ENCODE measurements around the gene ERBB4.
"Not testable (repeated sequence)": the region's sequence is repeated elsewhere in the genome, so short reads cannot be mapped to it uniquely, and the experiment has no call there.

Gene ERBB4

GRCh38 chr2:211534632-211535031 is 1004.0 kb downstream of the ERBB4 start:
- no peak for TF ChIP-seq EZH2phosphoT487 (IDR thresholded peaks at IDR 0.05; ENCODE audit: borderline replicate concordance, low read length)
- TF ChIP-seq, protein P1, sequence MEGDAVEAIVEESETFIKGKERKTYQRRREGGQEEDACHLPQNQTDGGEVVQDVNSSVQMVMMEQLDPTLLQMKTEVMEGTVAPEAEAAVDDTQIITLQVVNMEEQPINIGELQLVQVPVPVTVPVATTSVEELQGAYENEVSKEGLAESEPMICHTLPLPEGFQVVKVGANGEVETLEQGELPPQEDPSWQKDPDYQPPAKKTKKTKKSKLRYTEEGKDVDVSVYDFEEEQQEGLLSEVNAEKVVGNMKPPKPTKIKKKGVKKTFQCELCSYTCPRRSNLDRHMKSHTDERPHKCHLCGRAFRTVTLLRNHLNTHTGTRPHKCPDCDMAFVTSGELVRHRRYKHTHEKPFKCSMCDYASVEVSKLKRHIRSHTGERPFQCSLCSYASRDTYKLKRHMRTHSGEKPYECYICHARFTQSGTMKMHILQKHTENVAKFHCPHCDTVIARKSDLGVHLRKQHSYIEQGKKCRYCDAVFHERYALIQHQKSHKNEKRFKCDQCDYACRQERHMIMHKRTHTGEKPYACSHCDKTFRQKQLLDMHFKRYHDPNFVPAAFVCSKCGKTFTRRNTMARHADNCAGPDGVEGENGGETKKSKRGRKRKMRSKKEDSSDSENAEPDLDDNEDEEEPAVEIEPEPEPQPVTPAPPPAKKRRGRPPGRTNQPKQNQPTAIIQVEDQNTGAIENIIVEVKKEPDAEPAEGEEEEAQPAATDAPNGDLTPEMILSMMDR (IDR thresholded peaks at IDR 0.05; ENCODE audit: low read depth, low read length, poor library complexity, severe bottlenecking) = no peak
- Histone ChIP-seq H3K27ac (ENCODE audit: low read depth, low read length) (no peak overlapping the region), H3K27me3 (ENCODE audit: control insufficient read depth, low read length) (no peaks in the 10 kb centered on the region), H3K4me3 (ENCODE audit: low read length) (no peak overlapping the region), H3K4me2 (ENCODE audit: low read length) (no peak overlapping the region), H3K4me1 (ENCODE audit: control insufficient read depth, low read length) (no peaks in the 10 kb centered on the region), H3F3A (ENCODE audit: control insufficient read depth, insufficient read depth) (no peaks in the 10 kb centered on the region), H3K9me3 (ENCODE audit: control insufficient read depth, insufficient read depth, low read length) (no peaks in the 10 kb centered on the region), H3K79me2 (ENCODE audit: control insufficient read depth, low read length) (no peaks in the 10 kb centered on the region), H3K36me3 (ENCODE audit: control insufficient read depth, low read length) (no peaks in the 10 kb centered on the region), H3K9me2 (replicated peaks; ENCODE audit: control insufficient read depth, low read length) (no peaks in the 10 kb centered on the region), H4K20me1 (ENCODE audit: control insufficient read depth, insufficient read depth, low read depth, low read length) (no peaks in the 10 kb centered on the region)

- not testable (repeated sequence) for H3K79me2 ChIP-seq (ENCODE audit: control insufficient read depth, low read length); H3K27me3 ChIP-seq (ENCODE audit: control insufficient read depth, low read length); H3K36me3 ChIP-seq (ENCODE audit: control insufficient read depth, low read length); H3F3A ChIP-seq (ENCODE audit: control insufficient read depth, insufficient read depth); H3K4me3 ChIP-seq (ENCODE audit: low read length); H3K4me1 ChIP-seq (ENCODE audit: control insufficient read depth, low read length); H4K20me1 ChIP-seq (ENCODE audit: control insufficient read depth, insufficient read depth, low read depth, low read length); H3K4me2 ChIP-seq (ENCODE audit: low read length); H3K9me3 ChIP-seq (ENCODE audit: control insufficient read depth, insufficient read depth, low read length); H3K9me2 ChIP-seq (replicated peaks; ENCODE audit: control insufficient read depth, low read length); H3K27ac ChIP-seq (ENCODE audit: low read depth, low read length)
Measured at GRCh38 chr2:211524248-211524647, 1014.4 kb downstream of the ERBB4 start.

- Histone ChIP-seq H3K27me3 (ENCODE audit: control insufficient read depth, low read length) (no peaks in the 10 kb centered on the region), H3F3A (ENCODE audit: control insufficient read depth, insufficient read depth) (no peaks in the 10 kb centered on the region), H3K9me2 (replicated peaks; ENCODE audit: control insufficient read depth, low read length) (no peaks in the 10 kb centered on the region)
Measured at GRCh38 chr2:211516537-211516936, 1022.1 kb downstream of the ERBB4 start.

GRCh38 chr2:211514049-211514448 is 1024.6 kb downstream of the ERBB4 start:
- H3K79me2 ChIP-seq (ENCODE audit: control insufficient read depth, low read length) = no peaks in the 10 kb centered on the region
- no peak overlapping the region for H3K4me2 ChIP-seq (ENCODE audit: low read length)
- no peaks in the 10 kb centered on the region for H3F3A ChIP-seq (ENCODE audit: control insufficient read depth, insufficient read depth)

More at GRCh38 chr2:211516537-211516936, 1022.1 kb downstream of the ERBB4 start:
- Histone ChIP-seq H3K27ac (ENCODE audit: low read depth, low read length) (no peak overlapping the region), H3K4me3 (ENCODE audit: low read length) (no peak overlapping the region), H3K9me3 (ENCODE audit: control insufficient read depth, insufficient read depth, low read length) (no peaks in the 10 kb centered on the region), H3K36me3 (ENCODE audit: control insufficient read depth, low read length) (no peaks in the 10 kb centered on the region), H3K4me2 (ENCODE audit: low read length) (no peak overlapping the region), H3K79me2 (ENCODE audit: control insufficient read depth, low read length) (no peaks in the 10 kb centered on the region), H4K20me1 (ENCODE audit: control insufficient read depth, insufficient read depth, low read depth, low read length) (no peaks in the 10 kb centered on the region), H3K4me1 (ENCODE audit: control insufficient read depth, low read length) (no peaks in the 10 kb centered on the region)
- no peak for TF ChIP-seq EZH2phosphoT487 (IDR thresholded peaks at IDR 0.05; ENCODE audit: borderline replicate concordance, low read length)
- TF ChIP-seq, protein P1 (IDR thresholded peaks at IDR 0.05; ENCODE audit: low read depth, low read length, poor library complexity, severe bottlenecking) = no peak

More at GRCh38 chr2:211514049-211514448, 1024.6 kb downstream of the ERBB4 start:
- Histone ChIP-seq H4K20me1 (ENCODE audit: control insufficient read depth, insufficient read depth, low read depth, low read length) (no peaks in the 10 kb centered on the region), H3K36me3 (ENCODE audit: control insufficient read depth, low read length) (no peaks in the 10 kb centered on the region), H3K27me3 (ENCODE audit: control insufficient read depth, low read length) (no peaks in the 10 kb centered on the region), H3K9me2 (replicated peaks; ENCODE audit: control insufficient read depth, low read length) (no peaks in the 10 kb centered on the region), H3K4me3 (ENCODE audit: low read length) (no peak overlapping the region), H3K27ac (ENCODE audit: low read depth, low read length) (no peak overlapping the region), H3K4me1 (ENCODE audit: control insufficient read depth, low read length) (no peaks in the 10 kb centered on the region), H3K9me3 (ENCODE audit: control insufficient read depth, insufficient read depth, low read length) (no peaks in the 10 kb centered on the region)
- no peak for TF ChIP-seq EZH2phosphoT487 (IDR thresholded peaks at IDR 0.05; ENCODE audit: borderline replicate concordance, low read length)
- TF ChIP-seq, protein P1 (IDR thresholded peaks at IDR 0.05; ENCODE audit: low read depth, low read length, poor library complexity, severe bottlenecking) = no peak

Measured in DOHH2 (cell line).